Measurements from ENCODE around the gene RPS16. TPM values are rescaled to one million over a fixed set of nuclear protein-coding genes. Genes with fewer than 3 reads are reported as not detected.
A peak's percentile ranks its signal among the peaks of the same experiment; 100 is the strongest.
"Not testable (repeated sequence)": the region's sequence is repeated elsewhere in the genome, so short reads cannot be mapped to it uniquely, and the experiment has no call there.

RPS16 gene
- total and polyA plus RNA-seq, 9 of the 15 experiments (the other 6 are each of a cell fraction or from before 2014, with no cell fraction given): 82.6 to 3,671 (median 2,204) TPM

DNA sequence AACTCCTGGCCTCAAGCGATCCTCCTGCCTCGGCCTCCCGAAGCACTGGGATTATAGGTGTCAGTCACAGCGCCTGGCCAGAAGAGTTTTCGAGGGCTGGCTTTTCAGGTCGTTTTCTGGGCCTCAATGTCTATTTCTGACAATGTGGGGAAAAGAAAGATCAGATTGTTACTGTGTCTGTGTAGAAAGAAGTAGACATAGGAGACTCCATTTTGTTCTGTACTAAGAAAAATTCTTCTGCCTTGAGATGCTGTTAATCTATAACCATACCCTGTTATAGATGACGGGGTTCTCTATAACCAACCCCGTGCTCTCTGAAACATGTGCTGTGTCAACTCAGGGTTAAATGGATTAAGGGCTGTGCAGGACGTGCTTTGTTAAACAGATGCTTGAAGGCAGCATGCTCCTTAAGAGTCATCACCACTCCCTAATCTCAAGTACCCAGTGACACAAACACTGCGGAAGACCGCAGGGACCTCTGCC lies 43.6 kb upstream of the RPS16 start (continued):
- TF ChIP-seq NR2C1 (IDR thresholded peaks at IDR 0.05): not testable (repeated sequence)
- TF ChIP-seq NR2C1 (tag; IDR thresholded peaks at IDR 0.05): peak; percentile 75
- 0 out of 2 replicates have a peak, but pooled peaks have one; percentile 31 for TF ChIP-seq HDAC2 (IDR thresholded peaks at IDR 0.05)
- peak; percentile 40; the same call in 1 of the 2 replicates for TF ChIP-seq ETV1 (tag; conservative IDR thresholded peaks at IDR 0.05; ENCODE audit: low read depth)
- TF ChIP-seq GTF2A2 (tag; IDR thresholded peaks at IDR 0.05): 0 out of 2 replicates have a peak, but pooled peaks have one; percentile 34
- TF ChIP-seq, protein P1, sequence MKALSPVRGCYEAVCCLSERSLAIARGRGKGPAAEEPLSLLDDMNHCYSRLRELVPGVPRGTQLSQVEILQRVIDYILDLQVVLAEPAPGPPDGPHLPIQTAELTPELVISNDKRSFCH (CRISPR knock-in tag; IDR thresholded peaks at IDR 0.05): not testable (repeated sequence)
- TF ChIP-seq, protein P1 (tag; IDR thresholded peaks at IDR 0.05): peak; percentile 95
- TF ChIP-seq, protein P2, sequence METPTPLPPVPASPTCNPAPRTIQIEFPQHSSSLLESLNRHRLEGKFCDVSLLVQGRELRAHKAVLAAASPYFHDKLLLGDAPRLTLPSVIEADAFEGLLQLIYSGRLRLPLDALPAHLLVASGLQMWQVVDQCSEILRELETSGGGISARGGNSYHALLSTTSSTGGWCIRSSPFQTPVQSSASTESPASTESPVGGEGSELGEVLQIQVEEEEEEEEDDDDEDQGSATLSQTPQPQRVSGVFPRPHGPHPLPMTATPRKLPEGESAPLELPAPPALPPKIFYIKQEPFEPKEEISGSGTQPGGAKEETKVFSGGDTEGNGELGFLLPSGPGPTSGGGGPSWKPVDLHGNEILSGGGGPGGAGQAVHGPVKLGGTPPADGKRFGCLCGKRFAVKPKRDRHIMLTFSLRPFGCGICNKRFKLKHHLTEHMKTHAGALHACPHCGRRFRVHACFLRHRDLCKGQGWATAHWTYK (CRISPR knock-in tag; IDR thresholded peaks at IDR 0.05): 0 out of 2 replicates have a peak, but pooled peaks have one; percentile 51
- 0 out of 2 replicates have a peak, but pooled peaks have one; percentile 16 for TF ChIP-seq CBFA2T2 (conservative IDR thresholded peaks at IDR 0.05)
- TF ChIP-seq, protein P3, sequence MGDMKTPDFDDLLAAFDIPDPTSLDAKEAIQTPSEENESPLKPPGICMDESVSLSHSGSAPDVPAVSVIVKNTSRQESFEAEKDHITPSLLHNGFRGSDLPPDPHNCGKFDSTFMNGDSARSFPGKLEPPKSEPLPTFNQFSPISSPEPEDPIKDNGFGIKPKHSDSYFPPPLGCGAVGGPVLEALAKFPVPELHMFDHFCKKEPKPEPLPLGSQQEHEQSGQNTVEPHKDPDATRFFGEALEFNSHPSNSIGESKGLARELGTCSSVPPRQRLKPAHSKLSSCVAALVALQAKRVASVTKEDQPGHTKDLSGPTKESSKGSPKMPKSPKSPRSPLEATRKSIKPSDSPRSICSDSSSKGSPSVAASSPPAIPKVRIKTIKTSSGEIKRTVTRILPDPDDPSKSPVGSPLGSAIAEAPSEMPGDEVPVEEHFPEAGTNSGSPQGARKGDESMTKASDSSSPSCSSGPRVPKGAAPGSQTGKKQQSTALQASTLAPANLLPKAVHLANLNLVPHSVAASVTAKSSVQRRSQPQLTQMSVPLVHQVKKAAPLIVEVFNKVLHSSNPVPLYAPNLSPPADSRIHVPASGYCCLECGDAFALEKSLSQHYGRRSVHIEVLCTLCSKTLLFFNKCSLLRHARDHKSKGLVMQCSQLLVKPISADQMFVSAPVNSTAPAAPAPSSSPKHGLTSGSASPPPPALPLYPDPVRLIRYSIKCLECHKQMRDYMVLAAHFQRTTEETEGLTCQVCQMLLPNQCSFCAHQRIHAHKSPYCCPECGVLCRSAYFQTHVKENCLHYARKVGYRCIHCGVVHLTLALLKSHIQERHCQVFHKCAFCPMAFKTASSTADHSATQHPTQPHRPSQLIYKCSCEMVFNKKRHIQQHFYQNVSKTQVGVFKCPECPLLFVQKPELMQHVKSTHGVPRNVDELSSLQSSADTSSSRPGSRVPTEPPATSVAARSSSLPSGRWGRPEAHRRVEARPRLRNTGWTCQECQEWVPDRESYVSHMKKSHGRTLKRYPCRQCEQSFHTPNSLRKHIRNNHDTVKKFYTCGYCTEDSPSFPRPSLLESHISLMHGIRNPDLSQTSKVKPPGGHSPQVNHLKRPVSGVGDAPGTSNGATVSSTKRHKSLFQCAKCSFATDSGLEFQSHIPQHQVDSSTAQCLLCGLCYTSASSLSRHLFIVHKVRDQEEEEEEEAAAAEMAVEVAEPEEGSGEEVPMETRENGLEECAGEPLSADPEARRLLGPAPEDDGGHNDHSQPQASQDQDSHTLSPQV (IDR thresholded peaks at IDR 0.05): peak; percentile 98
- TF ChIP-seq, protein P4, sequence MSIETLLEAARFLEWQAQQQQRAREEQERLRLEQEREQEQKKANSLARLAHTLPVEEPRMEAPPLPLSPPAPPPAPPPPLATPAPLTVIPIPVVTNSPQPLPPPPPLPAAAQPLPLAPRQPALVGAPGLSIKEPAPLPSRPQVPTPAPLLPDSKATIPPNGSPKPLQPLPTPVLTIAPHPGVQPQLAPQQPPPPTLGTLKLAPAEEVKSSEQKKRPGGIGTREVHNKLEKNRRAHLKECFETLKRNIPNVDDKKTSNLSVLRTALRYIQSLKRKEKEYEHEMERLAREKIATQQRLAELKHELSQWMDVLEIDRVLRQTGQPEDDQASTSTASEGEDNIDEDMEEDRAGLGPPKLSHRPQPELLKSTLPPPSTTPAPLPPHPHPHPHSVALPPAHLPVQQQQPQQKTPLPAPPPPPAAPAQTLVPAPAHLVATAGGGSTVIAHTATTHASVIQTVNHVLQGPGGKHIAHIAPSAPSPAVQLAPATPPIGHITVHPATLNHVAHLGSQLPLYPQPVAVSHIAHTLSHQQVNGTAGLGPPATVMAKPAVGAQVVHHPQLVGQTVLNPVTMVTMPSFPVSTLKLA (conservative IDR thresholded peaks at IDR 0.05): peak; percentile 19 to 51; a peak in 2 of 4 replicates
- peak; percentile 45; the same call in 1 of the 2 replicates for TF ChIP-seq L3MBTL2 (IDR thresholded peaks at IDR 0.05)

Data from K562 (cell line).